GM12873 (cell line): ENCODE data around the gene HOTAIR.

Source experiments
- CTCF ChIP-seq: IDR thresholded peaks from 2 replicates; pipeline ENCODE4 v1.5.1; 2012; ENCODE audit warnings: low read depth, mild to moderate bottlenecking, moderate library complexity, low read length, control low read depth; ENCODE audit not compliant: insufficient read depth; ENCODE audit errors: missing control alignments

Gene HOTAIR

GRCh38 chr12:53927220-53928029 lies 47.3 kb downstream of the HOTAIR start:
- TF ChIP-seq CTCF, result no peak

- no peak for TF ChIP-seq CTCF
These were observed 50.0 kb downstream of the HOTAIR start for GRCh38 chr12:53924521-53925405.

- TF ChIP-seq CTCF, result no peak
These were observed 57.7 kb downstream of the HOTAIR start for GRCh38 chr12:53916788-53917655.
